ENCODE results near the gene RANBP1. TPM values are rescaled to one million over a fixed set of nuclear protein-coding genes. Genes with fewer than 3 reads are reported as not detected.

Gene RANBP1
- total and polyA plus RNA-seq, 9 of the 15 experiments (the other 6 are each of a cell fraction or from before 2014, with no cell fraction given), result 162 to 2,891 (median 1,289) TPM

DNA sequence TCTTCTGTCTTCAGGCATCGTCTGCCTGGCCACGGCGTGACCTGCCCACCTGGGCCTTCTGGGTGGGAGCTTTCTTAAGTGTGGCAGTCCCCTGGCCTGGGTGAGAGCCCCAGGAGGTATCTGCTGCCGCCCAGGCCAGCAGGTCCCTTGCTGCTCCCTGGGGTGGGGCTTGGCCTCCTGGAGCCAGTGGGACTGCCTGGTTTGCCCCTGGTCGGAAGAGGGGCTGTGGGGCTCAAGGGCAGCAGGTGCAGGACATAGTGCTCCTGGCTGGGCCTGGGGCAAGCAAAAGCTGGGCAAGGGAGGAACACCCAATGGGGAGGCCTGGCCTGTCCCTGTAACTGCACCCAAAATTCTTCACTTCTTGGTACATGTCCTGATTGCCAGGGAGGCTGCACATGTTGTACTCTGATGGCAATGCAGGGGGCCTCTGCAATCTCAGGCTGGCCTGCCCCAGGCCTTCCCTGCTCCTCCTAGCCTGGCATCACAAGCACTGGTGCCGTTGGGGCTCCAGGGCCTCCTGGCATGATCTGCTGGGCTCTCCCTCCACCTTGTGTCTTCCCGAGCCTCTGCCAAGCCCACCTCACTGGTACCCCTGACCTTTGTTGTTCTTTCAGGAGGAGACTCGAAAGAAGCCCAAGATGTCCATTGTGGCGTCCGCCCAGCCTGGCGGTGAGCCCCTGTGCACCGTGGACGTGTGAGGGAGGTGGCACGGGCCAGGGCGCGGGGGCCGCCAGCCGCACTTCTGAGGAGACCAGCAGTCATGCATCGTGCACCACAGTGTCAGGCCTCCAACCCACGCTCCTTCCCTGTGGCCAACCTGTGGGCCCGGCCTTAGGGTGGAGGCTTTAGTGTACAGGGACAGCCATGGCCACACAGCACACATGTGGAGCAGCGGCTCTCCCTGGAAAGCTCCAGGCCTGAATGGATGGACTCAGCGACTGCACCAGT is 6.2 kb upstream of the RANBP1 start (continued):
- TF ChIP-seq, protein P1, sequence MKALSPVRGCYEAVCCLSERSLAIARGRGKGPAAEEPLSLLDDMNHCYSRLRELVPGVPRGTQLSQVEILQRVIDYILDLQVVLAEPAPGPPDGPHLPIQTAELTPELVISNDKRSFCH (CRISPR knock-in tag; IDR thresholded peaks at IDR 0.05), result no peak
- TF ChIP-seq, protein P1 (tag; IDR thresholded peaks at IDR 0.05), result no peak
- TF ChIP-seq, protein P2, sequence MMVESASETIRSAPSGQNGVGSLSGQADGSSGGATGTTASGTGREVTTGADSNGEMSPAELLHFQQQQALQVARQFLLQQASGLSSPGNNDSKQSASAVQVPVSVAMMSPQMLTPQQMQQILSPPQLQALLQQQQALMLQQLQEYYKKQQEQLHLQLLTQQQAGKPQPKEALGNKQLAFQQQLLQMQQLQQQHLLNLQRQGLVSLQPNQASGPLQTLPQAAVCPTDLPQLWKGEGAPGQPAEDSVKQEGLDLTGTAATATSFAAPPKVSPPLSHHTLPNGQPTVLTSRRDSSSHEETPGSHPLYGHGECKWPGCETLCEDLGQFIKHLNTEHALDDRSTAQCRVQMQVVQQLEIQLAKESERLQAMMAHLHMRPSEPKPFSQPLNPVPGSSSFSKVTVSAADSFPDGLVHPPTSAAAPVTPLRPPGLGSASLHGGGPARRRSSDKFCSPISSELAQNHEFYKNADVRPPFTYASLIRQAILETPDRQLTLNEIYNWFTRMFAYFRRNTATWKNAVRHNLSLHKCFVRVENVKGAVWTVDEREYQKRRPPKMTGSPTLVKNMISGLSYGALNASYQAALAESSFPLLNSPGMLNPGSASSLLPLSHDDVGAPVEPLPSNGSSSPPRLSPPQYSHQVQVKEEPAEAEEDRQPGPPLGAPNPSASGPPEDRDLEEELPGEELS (CRISPR knock-in tag; IDR thresholded peaks at IDR 0.05; ENCODE audit: borderline replicate concordance), result no peak
- TF ChIP-seq MED1 (CRISPR knock-in tag; IDR thresholded peaks at IDR 0.05; ENCODE audit: borderline replicate concordance), result no peak
- TF ChIP-seq, protein P3, sequence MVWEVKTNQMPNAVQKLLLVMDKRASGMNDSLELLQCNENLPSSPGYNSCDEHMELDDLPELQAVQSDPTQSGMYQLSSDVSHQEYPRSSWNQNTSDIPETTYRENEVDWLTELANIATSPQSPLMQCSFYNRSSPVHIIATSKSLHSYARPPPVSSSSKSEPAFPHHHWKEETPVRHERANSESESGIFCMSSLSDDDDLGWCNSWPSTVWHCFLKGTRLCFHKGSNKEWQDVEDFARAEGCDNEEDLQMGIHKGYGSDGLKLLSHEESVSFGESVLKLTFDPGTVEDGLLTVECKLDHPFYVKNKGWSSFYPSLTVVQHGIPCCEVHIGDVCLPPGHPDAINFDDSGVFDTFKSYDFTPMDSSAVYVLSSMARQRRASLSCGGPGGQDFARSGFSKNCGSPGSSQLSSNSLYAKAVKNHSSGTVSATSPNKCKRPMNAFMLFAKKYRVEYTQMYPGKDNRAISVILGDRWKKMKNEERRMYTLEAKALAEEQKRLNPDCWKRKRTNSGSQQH (CRISPR knock-in tag; IDR thresholded peaks at IDR 0.05), result peak; percentile 14; the same call in 1 of the 2 replicates
- TF ChIP-seq, protein P4, sequence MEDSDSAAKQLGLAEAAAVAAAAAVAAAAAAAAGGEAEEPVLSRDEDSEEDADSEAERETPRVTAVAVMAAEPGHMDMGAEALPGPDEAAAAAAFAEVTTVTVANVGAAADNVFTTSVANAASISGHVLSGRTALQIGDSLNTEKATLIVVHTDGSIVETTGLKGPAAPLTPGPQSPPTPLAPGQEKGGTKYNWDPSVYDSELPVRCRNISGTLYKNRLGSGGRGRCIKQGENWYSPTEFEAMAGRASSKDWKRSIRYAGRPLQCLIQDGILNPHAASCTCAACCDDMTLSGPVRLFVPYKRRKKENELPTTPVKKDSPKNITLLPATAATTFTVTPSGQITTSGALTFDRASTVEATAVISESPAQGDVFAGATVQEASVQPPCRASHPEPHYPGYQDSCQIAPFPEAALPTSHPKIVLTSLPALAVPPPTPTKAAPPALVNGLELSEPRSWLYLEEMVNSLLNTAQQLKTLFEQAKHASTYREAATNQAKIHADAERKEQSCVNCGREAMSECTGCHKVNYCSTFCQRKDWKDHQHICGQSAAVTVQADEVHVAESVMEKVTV (CRISPR knock-in tag; IDR thresholded peaks at IDR 0.05), result no peak
- TF ChIP-seq E2F8 (IDR thresholded peaks at IDR 0.05; ENCODE audit: low read depth, partially characterized antibody), result no peak
- TF ChIP-seq RBM15 (IDR thresholded peaks at IDR 0.05; ENCODE audit: insufficient read depth, low read length), result no peak
- TF ChIP-seq ZBTB8A (IDR thresholded peaks at IDR 0.05; ENCODE audit: partially characterized antibody), result no peak
- TF ChIP-seq SETDB1 (IDR thresholded peaks at IDR 0.05; ENCODE audit: low read length), result peak; percentile 31
- no peak for TF ChIP-seq KLF16 (IDR thresholded peaks at IDR 0.05)
- no peak for TF ChIP-seq CEBPB (tag; IDR thresholded peaks at IDR 0.05)
- TF ChIP-seq HOXB6 (CRISPR knock-in tag; IDR thresholded peaks at IDR 0.05; ENCODE audit: borderline replicate concordance), result no peak
- peak; percentile 64; the same call in 1 of the 2 replicates for TF ChIP-seq TAF15 (IDR thresholded peaks at IDR 0.05; ENCODE audit: low read depth, low read length)
- TF ChIP-seq TBL1XR1 (IDR thresholded peaks at IDR 0.05; ENCODE audit: low read length in 2 of 2), result no peak
- no peak for TF ChIP-seq NR1H2 (CRISPR knock-in tag; IDR thresholded peaks at IDR 0.05)
- TF ChIP-seq, protein P5, sequence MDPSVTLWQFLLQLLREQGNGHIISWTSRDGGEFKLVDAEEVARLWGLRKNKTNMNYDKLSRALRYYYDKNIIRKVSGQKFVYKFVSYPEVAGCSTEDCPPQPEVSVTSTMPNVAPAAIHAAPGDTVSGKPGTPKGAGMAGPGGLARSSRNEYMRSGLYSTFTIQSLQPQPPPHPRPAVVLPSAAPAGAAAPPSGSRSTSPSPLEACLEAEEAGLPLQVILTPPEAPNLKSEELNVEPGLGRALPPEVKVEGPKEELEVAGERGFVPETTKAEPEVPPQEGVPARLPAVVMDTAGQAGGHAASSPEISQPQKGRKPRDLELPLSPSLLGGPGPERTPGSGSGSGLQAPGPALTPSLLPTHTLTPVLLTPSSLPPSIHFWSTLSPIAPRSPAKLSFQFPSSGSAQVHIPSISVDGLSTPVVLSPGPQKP (CRISPR knock-in tag; IDR thresholded peaks at IDR 0.05), result no peak

Data from K562 (cell line).